Ishikawa (cell line): ENCODE measurements around the gene ZNF787.

Source experiments
- CEBPB ChIP-seq: IDR thresholded peaks from 2 replicates; pipeline ENCODE4 v1.6.1; 2012
- CREB1 ChIP-seq: IDR thresholded peaks from 2 replicates; pipeline ENCODE4 v1.6.1; 2012; ENCODE audit warnings: low read depth
- EP300 ChIP-seq: IDR thresholded peaks from 2 replicates; pipeline ENCODE4 v1.6.1; 2012; ENCODE audit warnings: borderline replicate concordance
- FOXM1 ChIP-seq: IDR thresholded peaks from 2 replicates; pipeline ENCODE4 v1.6.1; 2012; ENCODE audit warnings: low read depth, borderline replicate concordance
- RAD21 ChIP-seq: IDR thresholded peaks from 2 replicates; pipeline ENCODE4 v1.6.1; 2012; ENCODE audit warnings: low read depth
- TAF1 ChIP-seq: IDR thresholded peaks from 2 replicates; pipeline ENCODE4 v1.6.1; 2012; ENCODE audit warnings: low read depth, mild to moderate bottlenecking
- TCF12 ChIP-seq: IDR thresholded peaks from 2 replicates; pipeline ENCODE4 v1.6.1; 2012; ENCODE audit warnings: low read depth
- TEAD4 ChIP-seq: IDR thresholded peaks from 2 replicates; pipeline ENCODE4 v1.6.1; 2012
- YY1 ChIP-seq: IDR thresholded peaks from 2 replicates; pipeline ENCODE4 v1.6.1; 2012; ENCODE audit warnings: low read depth
- ZBTB7A ChIP-seq: IDR thresholded peaks from 2 replicates; pipeline ENCODE4 v1.6.1; 2012; ENCODE audit warnings: low read depth
- TF ChIP-seq, protein P1 (sequence below): IDR thresholded peaks from 2 replicates; pipeline ENCODE4 v1.6.1; 2012; ENCODE audit warnings: low read depth, mild to moderate bottlenecking

DNA sequence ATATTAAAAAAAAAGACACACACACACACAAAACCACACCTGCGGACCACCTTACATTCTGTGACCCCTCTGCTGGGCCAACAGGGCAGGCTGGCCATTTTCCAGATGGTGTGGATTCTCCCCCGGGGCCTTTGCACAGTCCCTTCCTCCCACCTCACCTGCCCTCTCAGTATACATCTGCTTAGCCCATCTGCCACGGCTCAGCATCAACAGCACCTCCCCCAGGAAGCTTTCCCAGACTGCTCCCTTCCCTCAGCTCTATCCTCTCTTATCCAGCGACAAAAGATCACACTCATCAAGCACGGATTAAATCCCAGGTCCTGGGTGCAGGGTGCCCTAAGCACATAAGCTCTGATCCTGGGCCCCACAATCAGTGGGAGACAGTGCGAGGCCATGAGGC is 4.5 kb downstream of the ZNF787 start:
- TF ChIP-seq RAD21, result no peak
- no peak for TF ChIP-seq EP300
- no peak for TF ChIP-seq ZBTB7A
- TF ChIP-seq FOXM1, result no peak
- TF ChIP-seq YY1, result no peak
- no peak for TF ChIP-seq CEBPB
- TF ChIP-seq, protein P1, sequence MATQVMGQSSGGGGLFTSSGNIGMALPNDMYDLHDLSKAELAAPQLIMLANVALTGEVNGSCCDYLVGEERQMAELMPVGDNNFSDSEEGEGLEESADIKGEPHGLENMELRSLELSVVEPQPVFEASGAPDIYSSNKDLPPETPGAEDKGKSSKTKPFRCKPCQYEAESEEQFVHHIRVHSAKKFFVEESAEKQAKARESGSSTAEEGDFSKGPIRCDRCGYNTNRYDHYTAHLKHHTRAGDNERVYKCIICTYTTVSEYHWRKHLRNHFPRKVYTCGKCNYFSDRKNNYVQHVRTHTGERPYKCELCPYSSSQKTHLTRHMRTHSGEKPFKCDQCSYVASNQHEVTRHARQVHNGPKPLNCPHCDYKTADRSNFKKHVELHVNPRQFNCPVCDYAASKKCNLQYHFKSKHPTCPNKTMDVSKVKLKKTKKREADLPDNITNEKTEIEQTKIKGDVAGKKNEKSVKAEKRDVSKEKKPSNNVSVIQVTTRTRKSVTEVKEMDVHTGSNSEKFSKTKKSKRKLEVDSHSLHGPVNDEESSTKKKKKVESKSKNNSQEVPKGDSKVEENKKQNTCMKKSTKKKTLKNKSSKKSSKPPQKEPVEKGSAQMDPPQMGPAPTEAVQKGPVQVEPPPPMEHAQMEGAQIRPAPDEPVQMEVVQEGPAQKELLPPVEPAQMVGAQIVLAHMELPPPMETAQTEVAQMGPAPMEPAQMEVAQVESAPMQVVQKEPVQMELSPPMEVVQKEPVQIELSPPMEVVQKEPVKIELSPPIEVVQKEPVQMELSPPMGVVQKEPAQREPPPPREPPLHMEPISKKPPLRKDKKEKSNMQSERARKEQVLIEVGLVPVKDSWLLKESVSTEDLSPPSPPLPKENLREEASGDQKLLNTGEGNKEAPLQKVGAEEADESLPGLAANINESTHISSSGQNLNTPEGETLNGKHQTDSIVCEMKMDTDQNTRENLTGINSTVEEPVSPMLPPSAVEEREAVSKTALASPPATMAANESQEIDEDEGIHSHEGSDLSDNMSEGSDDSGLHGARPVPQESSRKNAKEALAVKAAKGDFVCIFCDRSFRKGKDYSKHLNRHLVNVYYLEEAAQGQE, result no peak
- TF ChIP-seq CREB1, result no peak
- TF ChIP-seq TEAD4, result no peak
- no peak for TF ChIP-seq TAF1
- no peak for TF ChIP-seq TCF12
